BE2C (cell line): Measurements from ENCODE around the gene AKT2.

Experiments
- DNase-seq: peaks from one replicate; pipeline ENCODE4 v3.0.0-alpha.2; 2020
- H3K27me3 ChIP-seq: fragments of 250-450 bp; sonication (Bioruptor Pico); 2 replicates; pipeline ENCODE4 v1.5.1; 2020; ENCODE audit warnings: mild to moderate bottlenecking
- H3K36me3 ChIP-seq: fragments of 250-450 bp; sonication (Bioruptor Pico); 2 replicates; pipeline ENCODE4 v1.5.1; 2020; ENCODE audit warnings: mild to moderate bottlenecking
- H3K4me1 ChIP-seq: fragments of 250-450 bp; sonication (Bioruptor Pico); 2 replicates; pipeline ENCODE4 v1.5.1; 2020
- H3K4me3 ChIP-seq: 2 replicates; pipeline ENCODE4 v1.5.1; 2011; ENCODE audit warnings: low read depth, low read length
- H3K9me3 ChIP-seq: fragments of 250-450 bp; sonication (Bioruptor Pico); 2 replicates; pipeline ENCODE4 v1.5.1; 2020
- TF ChIP-seq, protein P1 (sequence below): IDR thresholded peaks from 2 replicates; pipeline ENCODE4 v1.5.1; 2012; ENCODE audit warnings: mild to moderate bottlenecking, low read depth, low read length

The AKT2 gene

DNA sequence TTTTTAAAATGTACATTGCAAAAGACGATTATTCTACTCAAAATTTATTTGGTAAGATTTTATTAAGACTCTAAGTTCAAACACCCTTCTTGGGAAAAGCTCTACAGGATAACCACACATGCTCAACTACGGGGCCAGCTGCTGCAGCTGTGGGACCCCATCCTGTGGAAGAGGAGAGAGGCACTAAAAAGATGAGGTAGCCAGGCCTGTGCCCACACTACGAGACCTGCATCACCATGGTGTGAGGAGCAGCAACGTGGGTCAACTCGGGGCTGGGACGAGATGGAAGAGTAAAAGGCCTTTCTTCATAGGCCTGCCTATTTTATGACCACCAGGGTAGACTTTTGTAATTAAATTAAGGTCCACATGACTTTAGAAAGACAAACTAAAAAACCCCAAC is 54.1 kb downstream of the AKT2 start:
- Histone ChIP-seq H3K27me3 (peaks cover 14% of the 10 kb centered on the region), H3K4me1 (peaks cover 4% of the 10 kb centered on the region), H3K9me3 (no peaks in the 10 kb centered on the region), H3K36me3 (peaks cover 13% of the 10 kb centered on the region), H3K4me3 (no peak overlapping the region)
- TF ChIP-seq, protein P1, sequence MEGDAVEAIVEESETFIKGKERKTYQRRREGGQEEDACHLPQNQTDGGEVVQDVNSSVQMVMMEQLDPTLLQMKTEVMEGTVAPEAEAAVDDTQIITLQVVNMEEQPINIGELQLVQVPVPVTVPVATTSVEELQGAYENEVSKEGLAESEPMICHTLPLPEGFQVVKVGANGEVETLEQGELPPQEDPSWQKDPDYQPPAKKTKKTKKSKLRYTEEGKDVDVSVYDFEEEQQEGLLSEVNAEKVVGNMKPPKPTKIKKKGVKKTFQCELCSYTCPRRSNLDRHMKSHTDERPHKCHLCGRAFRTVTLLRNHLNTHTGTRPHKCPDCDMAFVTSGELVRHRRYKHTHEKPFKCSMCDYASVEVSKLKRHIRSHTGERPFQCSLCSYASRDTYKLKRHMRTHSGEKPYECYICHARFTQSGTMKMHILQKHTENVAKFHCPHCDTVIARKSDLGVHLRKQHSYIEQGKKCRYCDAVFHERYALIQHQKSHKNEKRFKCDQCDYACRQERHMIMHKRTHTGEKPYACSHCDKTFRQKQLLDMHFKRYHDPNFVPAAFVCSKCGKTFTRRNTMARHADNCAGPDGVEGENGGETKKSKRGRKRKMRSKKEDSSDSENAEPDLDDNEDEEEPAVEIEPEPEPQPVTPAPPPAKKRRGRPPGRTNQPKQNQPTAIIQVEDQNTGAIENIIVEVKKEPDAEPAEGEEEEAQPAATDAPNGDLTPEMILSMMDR, result no peak
- DNase-seq, result no peak

DNA sequence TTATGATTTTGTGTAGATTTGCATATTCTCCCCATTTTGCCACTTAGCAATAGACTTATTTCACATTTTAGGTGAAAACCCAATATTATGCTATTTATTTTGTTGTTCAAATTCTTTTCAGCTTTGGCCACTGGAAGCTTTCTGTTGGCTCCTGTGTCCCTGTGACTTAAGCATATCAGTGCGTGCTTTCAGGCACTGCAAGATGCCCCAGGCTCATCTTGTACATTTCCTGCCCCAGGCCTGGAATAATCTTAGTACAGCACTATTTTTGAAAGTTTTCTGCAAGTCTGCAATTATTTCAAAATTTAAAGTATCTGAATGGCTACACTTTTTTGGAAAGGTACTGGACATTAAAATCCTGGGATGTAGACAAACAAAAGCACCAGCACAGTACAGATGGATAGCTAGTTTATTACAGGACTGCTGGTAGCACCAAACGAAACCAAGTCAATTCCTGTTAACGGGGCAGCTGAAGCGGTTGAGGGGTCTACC is 55.2 kb downstream of the AKT2 start:
- H3K4me1 ChIP-seq, result peaks cover 4% of the 10 kb centered on the region
- peaks cover 5% of the 10 kb centered on the region for H3K36me3 ChIP-seq
- H3K27me3 ChIP-seq, result peaks cover 19% of the 10 kb centered on the region
- H3K4me3 ChIP-seq, result no peak overlapping the region
- TF ChIP-seq, protein P1, result no peak
- H3K9me3 ChIP-seq, result no peaks in the 10 kb centered on the region
- DNase-seq, result no peak

DNA sequence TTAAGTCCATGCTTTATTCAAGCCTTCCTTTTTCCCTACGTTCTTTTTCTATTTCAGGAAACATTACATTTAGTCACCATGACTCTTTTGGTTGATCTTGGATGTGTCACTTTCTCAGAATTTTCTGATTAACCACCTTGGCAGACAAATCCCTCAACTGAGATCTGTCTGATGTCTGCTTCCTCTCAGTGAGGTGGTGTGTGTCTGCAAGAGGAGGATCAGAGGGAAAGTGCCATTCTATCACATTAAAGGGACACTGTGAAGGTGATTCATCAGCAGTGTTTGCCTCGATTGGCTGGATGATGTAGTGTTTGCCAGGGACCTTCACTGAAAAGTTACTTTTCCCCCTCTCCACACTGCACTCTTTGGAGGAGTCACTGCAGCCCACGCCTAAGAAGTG is 55.7 kb downstream of the AKT2 start:
- H3K27me3 ChIP-seq, result peaks cover 19% of the 10 kb centered on the region
- no peak for DNase-seq
- H3K9me3 ChIP-seq, result no peaks in the 10 kb centered on the region
- TF ChIP-seq, protein P1, result no peak
- peaks cover under 1% of the 10 kb centered on the region for H3K36me3 ChIP-seq
- H3K4me1 ChIP-seq, result peaks cover 4% of the 10 kb centered on the region
- no peak overlapping the region for H3K4me3 ChIP-seq

DNA sequence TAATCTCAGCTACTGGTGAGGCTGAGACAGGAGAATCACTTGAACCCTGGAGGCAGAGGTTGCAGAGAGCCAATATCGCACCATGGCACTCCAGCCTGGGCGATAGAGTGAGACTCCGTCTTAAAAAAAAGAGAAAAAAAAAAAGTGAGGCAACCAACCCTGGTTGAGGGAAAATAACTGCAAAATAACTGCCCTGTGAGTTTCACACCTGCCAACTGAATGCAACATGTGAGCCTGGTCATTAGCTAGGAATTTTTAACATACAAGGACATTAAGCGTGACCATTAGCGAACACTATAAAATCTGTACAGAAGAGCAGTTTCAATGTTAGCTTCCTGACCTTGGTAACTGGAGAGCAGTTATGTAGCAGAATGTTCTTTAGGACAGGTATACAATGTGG is 56.3 kb downstream of the AKT2 start:
- TF ChIP-seq, protein P1, result no peak
- peaks cover 4% of the 10 kb centered on the region for H3K4me1 ChIP-seq
- no peaks in the 10 kb centered on the region for H3K9me3 ChIP-seq
- H3K36me3 ChIP-seq, result no peaks in the 10 kb centered on the region; the same call in 1 of the 2 replicates
- no peak overlapping the region for H3K4me3 ChIP-seq
- H3K27me3 ChIP-seq, result peaks cover 19% of the 10 kb centered on the region
- no peak for DNase-seq

DNA sequence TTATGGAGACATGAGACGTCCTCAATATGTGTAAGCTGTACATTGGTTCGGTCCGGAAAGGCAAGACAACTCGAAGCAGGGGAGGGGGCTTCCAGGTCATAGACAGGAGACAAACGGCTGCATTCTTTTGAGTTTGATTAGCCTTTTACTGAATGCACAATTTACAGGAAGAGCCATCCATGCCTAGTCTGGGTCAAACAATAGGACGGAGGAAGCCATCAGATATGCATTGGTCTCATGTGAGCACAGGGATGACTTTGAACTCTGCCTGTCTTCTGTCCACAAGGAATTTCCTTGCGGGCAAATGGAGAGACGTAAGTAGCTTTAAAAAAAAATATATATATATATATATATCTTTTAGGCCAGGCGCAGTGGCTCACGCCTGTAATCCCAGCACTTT is 56.8 kb downstream of the AKT2 start:
- no peaks in the 10 kb centered on the region for H3K9me3 ChIP-seq
- H3K4me1 ChIP-seq, result peaks cover 4% of the 10 kb centered on the region
- H3K27me3 ChIP-seq, result peaks cover 19% of the 10 kb centered on the region
- DNase-seq, result no peak
- no peaks in the 10 kb centered on the region for H3K36me3 ChIP-seq
- no peak overlapping the region for H3K4me3 ChIP-seq
- TF ChIP-seq, protein P1, result no peak

DNA sequence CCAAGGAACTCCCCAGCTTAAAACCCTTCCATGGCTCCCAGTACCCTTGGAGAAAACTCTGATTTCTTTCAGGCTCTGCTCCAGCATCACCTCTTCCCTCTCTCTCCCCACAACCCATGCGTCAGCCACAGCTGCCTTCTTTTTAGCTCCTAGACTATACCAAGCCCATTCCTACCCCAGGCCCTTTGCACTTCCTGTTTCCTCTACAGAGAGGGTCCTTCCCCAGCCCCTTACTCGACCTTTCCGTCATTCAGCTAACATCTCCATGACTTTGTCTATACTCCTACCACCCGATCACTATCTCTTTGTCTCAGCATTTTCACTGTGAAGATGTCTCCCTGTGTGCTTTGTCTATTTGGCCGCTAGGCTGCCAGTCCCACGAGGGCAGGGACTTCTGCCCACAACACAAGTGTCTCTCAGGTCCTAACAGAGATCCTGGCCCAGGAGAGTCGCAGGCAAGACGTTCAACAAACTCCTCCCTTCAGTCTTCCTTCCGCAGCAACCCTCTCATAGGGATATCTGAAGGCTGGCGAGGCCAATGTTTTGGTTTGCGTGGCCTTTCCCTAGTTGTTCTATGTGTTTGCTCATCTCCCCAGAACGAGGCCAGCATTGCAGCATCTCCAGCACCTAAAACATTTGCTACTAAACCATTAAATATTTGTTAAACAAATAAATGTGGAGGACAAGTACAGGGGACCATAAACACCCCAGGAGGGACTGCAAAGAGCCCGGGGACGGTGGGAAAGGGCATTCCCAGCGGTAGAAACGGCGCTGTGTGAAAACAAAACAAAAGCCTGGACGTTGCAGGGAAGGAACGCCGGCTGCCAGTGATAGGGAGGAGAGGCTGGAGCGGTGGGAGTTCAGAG is 59.5 kb downstream of the AKT2 start:
- no peak for DNase-seq
- TF ChIP-seq, protein P1, result no peak
- no peak overlapping the region for H3K4me3 ChIP-seq
- peaks cover 2% of the 10 kb centered on the region; the same call in 1 of the 2 replicates for H3K9me3 ChIP-seq
- no peaks in the 10 kb centered on the region for H3K4me1 ChIP-seq
- peaks cover 19% of the 10 kb centered on the region for H3K27me3 ChIP-seq
- H3K36me3 ChIP-seq, result no peaks in the 10 kb centered on the region
